Measurements from ENCODE around the gene HDLBP. TPM values are rescaled to one million over a fixed set of nuclear protein-coding genes. Genes with fewer than 3 reads are reported as not detected.
A peak's percentile ranks its signal among the peaks of the same experiment; 100 is the strongest.

The HDLBP gene
- total RNA-seq, 6 experiments from 2014 or later, result 991 to 1,153 (median 1,104) TPM

GRCh38 chr2:241291977-241292376 is 23.5 kb downstream of the HDLBP start:
- no peak for DNase-seq
- no peak for TF ChIP-seq CTCF (IDR thresholded peaks at IDR 0.05)
- peaks cover 66% of the 10 kb centered on the region for H3K4me1 Mint-ChIP-seq (ENCODE audit: low read depth)
- no peak overlapping the region for H3K27ac Mint-ChIP-seq
- no peaks in the 10 kb centered on the region for H3K9me3 Mint-ChIP-seq
- no peaks in the 10 kb centered on the region; the same call in none of the 2 replicates for H3K27me3 Mint-ChIP-seq (ENCODE audit: insufficient read depth)
- no peak overlapping the region; the same call in 1 of the 2 replicates for H3K4me3 Mint-ChIP-seq
- H3K36me3 Mint-ChIP-seq (ENCODE audit: low read depth), result peaks cover 18% of the 10 kb centered on the region

GRCh38 chr2:241291153-241291552 is 24.3 kb downstream of the HDLBP start:
- DNase-seq, result no peak

GRCh38 chr2:241289597-241289996 is 25.9 kb downstream of the HDLBP start:
- no peak for TF ChIP-seq CTCF (IDR thresholded peaks at IDR 0.05)
- DNase-seq, result no peak
- Mint-ChIP-seq H3K4me1 (ENCODE audit: low read depth) (peaks cover 57% of the 10 kb centered on the region), H3K9me3 (no peaks in the 10 kb centered on the region), H3K36me3 (ENCODE audit: low read depth) (peaks cover 24% of the 10 kb centered on the region), H3K27ac (no peak overlapping the region), H3K4me3 (no peak overlapping the region), H3K27me3 (ENCODE audit: insufficient read depth) (no peaks in the 10 kb centered on the region; the same call in none of the 2 replicates)

More at GRCh38 chr2:241291153-241291552, 24.3 kb downstream of the HDLBP start:
- no peak overlapping the region for H3K27ac Mint-ChIP-seq
- H3K4me3 Mint-ChIP-seq, result no peak overlapping the region
- no peaks in the 10 kb centered on the region; the same call in none of the 2 replicates for H3K27me3 Mint-ChIP-seq (ENCODE audit: insufficient read depth)
- no peaks in the 10 kb centered on the region for H3K9me3 Mint-ChIP-seq
- peaks cover 16% of the 10 kb centered on the region for H3K36me3 Mint-ChIP-seq (ENCODE audit: low read depth)
- TF ChIP-seq CTCF (IDR thresholded peaks at IDR 0.05), result no peak
- H3K4me1 Mint-ChIP-seq (ENCODE audit: low read depth), result peaks cover 57% of the 10 kb centered on the region

GRCh38 chr2:241289053-241289452 is 26.4 kb downstream of the HDLBP start:
- H3K36me3 Mint-ChIP-seq (ENCODE audit: low read depth), result peaks cover 24% of the 10 kb centered on the region
- no peak for DNase-seq
- H3K27ac Mint-ChIP-seq, result no peak overlapping the region
- H3K9me3 Mint-ChIP-seq, result no peaks in the 10 kb centered on the region
- peaks cover 52% of the 10 kb centered on the region for H3K4me1 Mint-ChIP-seq (ENCODE audit: low read depth)
- H3K27me3 Mint-ChIP-seq (ENCODE audit: insufficient read depth), result no peaks in the 10 kb centered on the region; the same call in 1 of the 2 replicates
- no peak for TF ChIP-seq CTCF (IDR thresholded peaks at IDR 0.05)
- H3K4me3 Mint-ChIP-seq, result no peak overlapping the region

- Mint-ChIP-seq H3K36me3 (ENCODE audit: low read depth) (peaks cover 24% of the 10 kb centered on the region), H3K9me3 (no peaks in the 10 kb centered on the region), H3K4me3 (no peak overlapping the region), H3K27me3 (ENCODE audit: insufficient read depth) (no peaks in the 10 kb centered on the region; the same call in 1 of the 2 replicates), H3K27ac (0 out of 2 replicates have a peak overlapping the region, but pooled peaks have one; percentile 5), H3K4me1 (ENCODE audit: low read depth) (peaks cover 46% of the 10 kb centered on the region)
- DNase-seq, result no peak
- TF ChIP-seq CTCF (IDR thresholded peaks at IDR 0.05), result no peak
Observed at GRCh38 chr2:241288324-241288888, 27.1 kb downstream of the HDLBP start.

Data from HFFc6 (cell line).